GM21423 (cell line): ENCODE data around the gene KRTAP5-7.

Experiments
- ATAC-seq: cut with Tn5 transposase; IDR thresholded peaks from one replicate; pipeline ENCODE4 v1.9.1; 2021; ENCODE audit warnings: mild to moderate bottlenecking, moderate library complexity; ENCODE audit not compliant: unreplicated experiment

KRTAP5-7 gene

DNA sequence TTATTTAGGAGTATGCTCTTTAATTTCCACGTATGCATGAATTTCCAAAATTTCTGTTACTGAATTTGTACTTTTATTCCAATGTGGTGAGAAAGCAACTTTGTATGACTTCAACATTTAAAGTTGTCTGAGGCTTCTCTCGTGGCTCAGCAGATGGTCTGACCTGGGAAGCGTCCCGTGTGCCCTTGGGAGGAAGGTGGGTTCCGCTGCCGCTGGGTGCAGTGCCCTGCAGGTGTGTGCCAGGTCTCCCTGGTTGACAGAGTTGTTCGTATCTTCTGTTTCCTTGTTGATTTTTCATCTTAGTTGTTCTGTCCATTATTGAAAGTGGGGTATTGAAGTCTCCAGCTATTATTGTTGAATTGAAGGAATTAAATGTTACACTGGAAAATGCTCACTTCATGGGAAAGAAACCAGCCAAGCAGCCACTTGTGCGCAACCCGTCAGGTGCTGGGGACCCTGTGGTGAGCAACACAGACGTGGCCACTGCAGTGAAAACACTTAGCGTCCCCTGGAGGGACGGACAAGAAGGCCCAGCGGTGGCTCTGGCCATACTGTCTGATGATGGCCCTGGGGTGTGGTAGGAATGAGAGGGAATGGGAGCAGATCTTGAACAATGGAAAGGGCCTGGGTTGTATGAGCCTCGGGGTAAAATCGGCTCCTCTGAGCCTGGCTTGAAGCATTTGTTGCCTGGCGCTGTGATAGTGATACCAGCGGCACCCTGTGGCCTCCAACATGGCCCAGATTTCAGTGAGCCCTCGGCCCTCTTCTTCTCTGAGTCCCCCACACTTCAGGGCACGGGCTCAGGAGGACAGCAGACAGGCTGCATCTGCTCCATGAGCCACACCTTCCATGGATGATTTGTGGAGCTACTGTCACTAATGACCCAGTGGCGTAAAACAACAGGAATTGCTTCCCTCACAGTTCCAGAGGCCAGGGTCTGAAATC lies 31.5 kb upstream of the KRTAP5-7 start:
- no peak for ATAC-seq

DNA sequence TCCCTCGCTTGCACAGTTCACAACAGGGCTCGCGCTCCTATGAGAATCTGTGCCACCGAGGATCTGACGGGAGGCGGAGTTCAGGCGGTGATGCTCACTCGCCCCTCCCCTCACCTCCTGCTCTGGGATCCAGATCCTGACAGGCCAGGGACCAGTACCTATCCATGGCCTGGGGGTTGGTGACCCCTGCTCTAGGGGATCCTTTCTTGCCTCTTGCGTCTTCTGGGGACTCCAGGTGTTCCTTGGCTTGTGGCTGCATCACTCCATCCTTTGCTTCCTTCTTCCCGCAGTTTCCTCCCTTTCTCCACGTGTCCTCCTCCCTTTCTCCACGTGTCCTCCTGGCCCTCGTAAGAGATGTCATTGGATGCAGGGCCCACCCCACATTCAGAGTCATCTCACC lies 30.6 kb upstream of the KRTAP5-7 start:
- ATAC-seq: no peak

- ATAC-seq: no peak
Measured at GRCh38 chr11:71498091-71498490, 29.0 kb upstream of the KRTAP5-7 start.

- no peak for ATAC-seq
Measured at GRCh38 chr11:71499125-71499524, 27.9 kb upstream of the KRTAP5-7 start.

DNA sequence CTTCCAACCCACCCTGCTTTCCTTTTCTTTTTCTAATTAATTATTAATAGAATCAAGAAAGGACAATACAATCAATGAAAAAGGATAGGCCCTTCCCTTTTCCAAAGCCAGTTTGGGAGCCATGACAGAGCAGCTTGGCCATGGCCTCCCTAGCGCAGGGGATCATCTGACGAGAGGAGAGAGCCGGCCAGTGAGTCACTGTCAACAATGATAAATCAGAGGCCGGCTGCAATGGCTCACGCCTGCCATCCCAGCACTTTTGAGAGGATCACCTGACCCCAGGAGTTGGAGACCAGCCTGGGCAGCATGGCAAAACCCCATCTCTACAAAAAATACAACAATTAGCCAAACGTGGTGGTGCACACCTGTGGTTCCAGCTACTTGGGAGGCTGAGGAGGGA lies 27.5 kb upstream of the KRTAP5-7 start:
- no peak for ATAC-seq

DNA sequence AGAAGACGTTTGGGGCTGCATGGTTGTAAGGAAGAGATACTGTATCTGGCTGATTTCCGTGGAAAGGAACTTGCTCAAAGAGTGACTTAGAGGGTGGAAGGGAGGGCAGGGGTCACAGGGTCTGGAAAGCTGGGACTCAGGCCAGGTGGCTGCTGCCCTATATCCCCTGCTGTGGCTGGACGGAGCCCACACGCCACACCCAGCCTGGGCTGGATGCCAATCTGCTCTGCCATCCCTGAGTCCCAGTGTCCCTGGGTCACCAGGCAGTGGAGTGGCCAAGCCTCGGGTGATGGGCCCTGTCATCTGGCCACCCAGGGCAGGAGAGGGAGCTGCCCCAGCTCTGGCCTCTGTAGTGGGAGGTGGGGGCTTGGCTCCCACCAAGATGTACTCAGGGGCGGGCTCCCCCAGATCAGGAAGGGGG lies 26.5 kb upstream of the KRTAP5-7 start:
- no peak for ATAC-seq

DNA sequence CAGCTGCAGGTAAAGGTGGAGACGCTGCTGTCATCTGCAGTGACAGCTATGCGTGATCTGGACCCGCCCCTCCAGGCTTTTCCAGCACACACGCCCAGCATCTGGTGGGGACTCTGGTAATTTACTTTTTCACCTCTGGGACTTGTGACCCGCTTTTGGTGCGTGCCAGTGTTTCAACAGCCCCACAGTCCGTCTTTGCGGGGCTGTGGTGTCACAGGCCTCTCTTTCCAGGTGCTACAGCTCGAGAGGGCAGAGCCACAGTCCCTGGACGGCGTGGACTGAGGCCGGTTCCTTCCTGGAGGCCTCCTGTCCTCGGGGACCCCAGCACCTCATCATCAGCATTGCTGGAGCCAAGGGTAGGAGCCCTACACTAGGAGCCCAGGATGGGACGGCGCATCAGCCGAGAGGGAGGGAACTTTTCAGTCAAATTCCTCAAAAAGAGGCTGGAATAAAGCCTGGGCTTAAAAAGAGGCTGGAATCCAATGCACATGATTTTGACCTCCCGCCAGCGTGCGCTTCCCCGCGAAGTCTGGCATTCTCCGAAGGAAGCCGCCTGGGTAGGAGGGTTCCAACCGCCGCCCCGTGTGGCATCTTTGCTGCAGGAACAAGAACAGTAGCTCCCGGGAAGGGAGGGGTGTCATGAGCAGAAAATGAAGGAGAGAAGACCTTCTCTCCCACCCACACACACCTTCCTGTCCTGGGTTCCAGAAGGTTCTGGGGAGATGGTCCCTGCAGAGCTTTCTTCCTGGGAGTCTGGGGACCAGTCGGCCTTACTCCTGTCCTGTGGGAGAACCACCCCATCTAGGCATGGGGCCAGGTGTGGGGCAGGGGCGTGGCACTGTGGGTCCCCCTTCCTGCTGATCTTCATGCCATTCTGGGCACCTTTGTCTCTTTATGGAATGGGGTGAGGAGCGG lies 25.7 kb upstream of the KRTAP5-7 start:
- ATAC-seq: no peak

DNA sequence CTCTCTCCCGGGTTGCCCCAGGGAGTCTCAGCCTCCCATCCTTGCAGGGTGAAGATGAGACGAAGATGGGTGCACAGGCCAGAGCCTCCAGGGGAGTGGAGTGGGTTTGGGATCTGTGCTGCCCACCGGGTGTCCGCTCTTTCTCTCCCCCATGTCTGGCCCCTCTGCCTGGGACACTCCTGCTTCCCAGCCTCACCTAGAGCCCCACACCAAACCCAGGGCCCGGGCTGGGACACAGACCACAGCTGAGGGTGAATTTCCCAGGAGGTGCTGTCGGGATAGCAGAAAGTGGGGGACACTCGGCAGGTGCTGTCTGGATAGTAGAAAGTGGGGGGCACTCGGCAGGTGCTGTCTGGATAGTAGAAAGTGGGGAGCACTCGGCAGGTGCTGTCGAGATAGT lies 25.0 kb upstream of the KRTAP5-7 start:
- ATAC-seq: no peak

DNA sequence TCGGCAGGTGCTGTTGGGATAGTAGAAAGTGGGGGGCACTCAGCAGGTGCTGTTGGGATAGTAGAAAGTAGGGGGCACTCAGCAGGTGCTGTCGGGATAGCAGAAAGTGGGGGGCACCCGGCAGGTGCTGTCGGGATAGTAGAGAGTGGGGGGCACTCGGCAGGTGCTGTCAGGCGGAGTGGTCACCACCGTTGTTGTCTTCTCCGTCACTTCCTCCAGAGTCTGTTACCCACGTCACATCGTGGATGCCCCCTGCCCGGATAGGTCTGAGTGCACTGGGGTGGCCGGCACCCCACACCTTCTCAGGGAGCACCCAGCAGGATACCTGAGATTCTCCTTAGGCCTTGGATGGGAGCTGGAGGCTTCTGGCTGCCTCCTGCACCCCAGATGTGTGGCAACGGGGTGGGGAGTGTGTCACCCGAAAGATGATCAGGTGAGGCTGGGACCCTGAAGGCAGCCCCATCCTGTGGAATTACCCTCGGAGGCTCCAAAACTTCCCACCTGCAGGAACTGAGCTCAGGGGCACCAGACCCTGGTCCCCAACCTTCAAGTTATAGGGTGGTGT lies 24.1 kb upstream of the KRTAP5-7 start:
- no peak for ATAC-seq

DNA sequence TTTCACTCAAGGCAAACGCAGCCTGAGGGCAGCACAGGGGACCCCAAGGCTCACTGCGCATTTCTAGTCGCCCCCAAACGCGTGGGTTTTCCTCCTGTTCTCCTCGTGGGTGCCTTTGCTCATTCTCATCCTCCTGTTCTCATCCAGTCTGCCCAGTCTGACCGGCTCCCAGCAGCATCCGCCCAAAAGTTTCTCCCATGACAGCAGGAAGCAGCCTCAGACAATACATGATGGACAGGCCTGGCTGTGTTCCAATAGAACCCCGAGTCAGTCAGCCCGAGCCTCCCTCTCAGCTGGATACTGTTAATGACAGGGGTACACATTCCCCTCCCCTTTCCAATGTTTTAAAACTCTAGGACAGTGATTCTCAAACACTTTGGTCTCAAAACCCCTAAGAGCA lies 22.5 kb upstream of the KRTAP5-7 start:
- ATAC-seq: no peak

- no peak for ATAC-seq
Measured at GRCh38 chr11:71505001-71505400, 22.1 kb upstream of the KRTAP5-7 start.

GRCh38 chr11:71505781-71506180 lies 21.3 kb upstream of the KRTAP5-7 start:
- no peak for ATAC-seq

GRCh38 chr11:71507102-71507501 lies 20.0 kb upstream of the KRTAP5-7 start:
- no peak for ATAC-seq

- ATAC-seq: no peak
Measured at GRCh38 chr11:71518506-71519471, 8.3 kb upstream of the KRTAP5-7 start.

DNA sequence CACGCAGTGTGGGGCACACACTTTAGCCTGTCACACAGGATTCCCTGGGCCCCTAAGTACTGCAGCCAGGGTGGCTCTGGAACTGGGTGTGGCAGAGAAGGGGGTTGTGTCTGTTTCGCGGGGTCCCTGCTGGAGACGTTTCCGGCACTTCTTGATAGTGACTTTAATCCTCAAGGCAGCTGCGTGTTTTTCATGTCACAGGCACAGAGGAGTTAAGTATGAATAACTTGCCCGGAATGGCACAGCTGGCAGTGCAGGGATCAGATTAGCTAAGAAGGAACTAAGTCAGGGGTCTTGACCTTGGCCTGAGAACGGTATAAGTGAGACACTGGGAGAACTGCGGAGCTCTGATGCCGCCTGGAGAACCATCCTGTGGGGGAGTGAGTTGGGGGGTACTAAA lies 7.5 kb upstream of the KRTAP5-7 start:
- no peak for ATAC-seq

GRCh38 chr11:71525188-71525937 lies 1.7 kb upstream of the KRTAP5-7 start:
- ATAC-seq: no peak

- ATAC-seq: no peak
Measured at GRCh38 chr11:71525938-71526495, 1.1 kb upstream of the KRTAP5-7 start.

DNA sequence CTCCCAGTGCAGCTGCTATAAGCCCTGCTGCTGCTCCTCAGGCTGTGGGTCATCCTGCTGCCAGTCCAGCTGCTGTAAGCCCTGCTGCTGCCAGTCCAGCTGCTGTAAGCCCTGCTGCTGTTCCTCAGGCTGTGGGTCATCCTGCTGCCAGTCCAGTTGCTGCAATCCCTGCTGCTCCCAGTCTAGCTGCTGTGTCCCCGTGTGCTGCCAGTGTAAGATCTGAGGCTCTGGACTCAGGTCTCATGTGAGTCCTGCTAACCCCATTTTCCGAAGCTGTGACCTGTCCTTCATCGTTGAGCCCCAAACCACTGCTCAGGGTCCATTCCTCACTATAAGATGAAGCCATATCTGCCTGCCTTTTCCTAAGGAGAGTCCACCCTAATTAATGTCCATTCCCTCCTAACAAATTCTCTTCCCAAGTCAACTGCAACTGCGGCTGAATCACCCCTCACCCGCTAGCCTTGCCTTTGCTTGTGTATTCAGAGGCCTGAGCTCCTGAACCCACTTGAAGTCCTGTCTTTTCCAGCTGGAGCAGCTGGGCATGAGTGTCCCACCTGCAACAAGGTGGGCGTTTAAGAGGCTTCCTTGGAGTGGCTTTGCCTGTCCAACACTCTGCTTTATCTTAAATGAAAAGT lies 626 bp downstream of the KRTAP5-7 start:
- ATAC-seq: no peak

- ATAC-seq: no peak
Measured at GRCh38 chr11:71530602-71531001, 3.5 kb downstream of the KRTAP5-7 start.
